NCI-H526 treated with DMSO at 0.1 percent for 48 hours (cell line): ENCODE results near the gene CTSD.

ENCODE experiments used
- DNase-seq: peaks from one replicate; lab custom pipeline; 2025; lab: John Stamatoyannopoulos, UW

CTSD gene

GRCh38 chr11:1755692-1756561 lies 7.8 kb downstream of the CTSD start:
- no peak for DNase-seq

- DNase-seq: no peak
Measured at GRCh38 chr11:1755344-1755691, 8.4 kb downstream of the CTSD start.

- DNase-seq: no peak
Measured at GRCh38 chr11:1754376-1755150, 9.2 kb downstream of the CTSD start.

DNA sequence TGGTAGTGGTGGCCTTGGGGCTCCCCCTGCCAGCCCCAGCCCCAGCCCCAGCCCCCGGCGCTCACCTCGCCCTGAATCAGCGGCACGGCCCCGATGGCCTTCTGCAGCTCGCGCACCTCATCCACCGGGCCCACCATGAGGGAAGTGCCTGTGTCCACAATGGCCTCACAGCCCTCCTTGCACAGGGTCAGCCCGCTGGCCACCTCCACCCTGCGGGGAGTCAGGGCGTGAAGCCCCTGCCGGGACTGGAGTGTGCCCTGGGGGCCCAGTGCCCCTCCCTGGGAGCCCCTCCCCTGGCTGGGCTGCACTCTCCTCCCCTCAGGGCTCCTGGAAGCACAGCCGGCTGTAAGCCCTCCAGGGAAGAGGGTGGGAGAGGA lies 9.8 kb downstream of the CTSD start:
- DNase-seq: no peak

- no peak for DNase-seq
Measured at GRCh38 chr11:1753229-1753928, 10.3 kb downstream of the CTSD start.

DNA sequence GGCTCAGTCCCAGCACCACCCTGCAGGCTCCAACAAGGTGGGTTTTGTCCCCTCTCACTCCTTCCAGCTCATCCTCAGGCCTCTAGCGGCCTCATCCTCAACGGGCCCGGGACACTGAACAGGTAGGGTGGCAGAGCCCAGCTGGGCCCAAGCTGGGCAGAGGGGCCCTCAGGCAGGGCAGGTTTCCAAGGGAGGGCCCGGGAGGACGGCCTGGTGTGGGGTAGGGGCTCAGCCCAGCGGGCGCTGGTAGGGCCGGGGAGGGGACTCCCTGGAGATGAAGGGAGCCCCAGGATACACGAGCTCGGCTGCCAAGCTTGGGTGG lies 10.9 kb downstream of the CTSD start:
- DNase-seq: no peak

GRCh38 chr11:1751999-1752906 lies 11.5 kb downstream of the CTSD start:
- DNase-seq: no peak

- DNase-seq: no peak
Measured at GRCh38 chr11:1751531-1751921, 12.2 kb downstream of the CTSD start.

- no peak for DNase-seq
Measured at GRCh38 chr11:1750840-1751530, 12.7 kb downstream of the CTSD start.

DNA sequence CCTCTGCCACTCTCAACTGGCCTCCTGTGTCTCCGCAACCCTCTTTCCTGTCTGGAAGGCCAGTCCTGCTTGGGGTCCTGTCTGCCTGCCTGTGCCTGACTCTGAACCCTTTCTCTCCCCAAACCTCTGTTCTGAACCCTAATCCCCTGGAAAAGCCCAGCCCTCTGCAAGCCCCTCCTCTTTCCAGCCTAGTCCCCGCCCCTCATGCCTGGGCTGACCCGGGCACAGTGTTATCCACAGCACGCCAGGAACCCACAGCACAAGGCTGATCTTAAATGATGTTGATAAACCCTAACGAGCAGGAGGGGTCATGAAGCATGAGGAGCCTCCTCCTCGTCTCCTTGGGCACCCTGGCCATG lies 13.3 kb downstream of the CTSD start, which contains the start of gene IFITM10:
IFITM10 (minus strand) TSS at position 115 of the 359 bp plus-strand sequence. CDS start 153 bp downstream, outside the sequence.
- DNase-seq: no peak

GRCh38 chr11:1749395-1750351 lies 14.1 kb downstream of the CTSD start:
- DNase-seq: no peak

- DNase-seq: no peak
Measured at GRCh38 chr11:1748636-1749394, 14.9 kb downstream of the CTSD start.

GRCh38 chr11:1747753-1748635 lies 15.7 kb downstream of the CTSD start:
- DNase-seq: no peak

GRCh38 chr11:1746956-1747752 lies 16.6 kb downstream of the CTSD start:
- DNase-seq: no peak

DNA sequence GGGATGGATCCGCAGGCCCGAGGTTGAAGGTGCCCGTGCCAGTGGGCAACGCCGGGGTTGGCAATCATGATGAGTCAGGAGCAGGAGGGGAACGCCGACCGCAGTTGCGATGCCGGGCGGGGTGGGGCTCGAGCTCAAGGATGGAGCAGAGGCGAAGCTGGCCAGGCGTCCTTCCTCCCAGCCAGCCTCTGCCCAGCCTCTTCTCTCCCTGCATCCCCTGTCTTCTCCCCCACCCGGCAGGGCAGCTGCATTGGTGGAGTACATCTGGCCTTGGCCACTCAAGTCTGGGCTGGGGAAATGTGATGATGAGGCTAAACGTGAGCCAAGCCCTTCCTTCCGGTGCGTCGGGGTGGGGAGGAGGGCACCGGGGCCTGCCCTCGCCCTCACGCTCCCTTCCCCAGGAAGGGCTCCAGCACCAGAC lies 17.2 kb downstream of the CTSD start:
- DNase-seq: no peak

DNA sequence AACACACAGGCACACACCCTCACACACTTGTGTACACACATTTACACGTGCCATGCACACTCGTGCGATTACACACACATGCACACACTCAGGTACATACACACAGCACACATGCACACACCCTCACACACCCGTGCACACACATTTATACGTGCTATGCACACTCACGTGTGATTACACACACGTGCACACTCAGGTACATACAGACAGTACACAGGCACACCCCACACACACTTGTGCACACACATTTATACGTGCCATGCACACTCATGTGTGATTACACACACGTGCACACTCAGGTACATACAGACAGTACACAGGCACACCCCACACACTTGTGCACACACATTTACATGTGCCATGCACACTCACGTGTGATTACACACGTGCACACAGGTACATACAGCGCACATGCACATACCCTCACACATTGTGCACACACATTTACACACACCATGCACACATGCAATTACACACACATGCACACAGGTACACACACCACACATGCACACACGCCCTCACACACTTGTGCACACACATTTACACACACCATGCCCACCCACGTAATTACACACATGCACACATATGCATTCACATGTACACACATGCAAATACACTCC lies 17.9 kb downstream of the CTSD start:
- DNase-seq: no peak
